ENCODE measurements around the gene MFSD6. TPM values are rescaled to one million over a fixed set of nuclear protein-coding genes. Genes with fewer than 3 reads are reported as not detected.

MFSD6 gene
- total RNA-seq, 1 donor from 2014 or later: 0.37 TPM

GRCh38 chr2:190528521-190529001 is 120.4 kb downstream of the MFSD6 start:
- Histone ChIP-seq H3K9me3 (ENCODE audit: low read depth) (no peaks in the 10 kb centered on the region), H3K4me3 (no peak overlapping the region), H4K20me1 (ENCODE audit: low read depth) (no peaks in the 10 kb centered on the region), H3K36me3 (no peaks in the 10 kb centered on the region), H2AFZ (replicated peaks) (no peak overlapping the region), H3K27ac (no peak overlapping the region), H3K9ac (no peak overlapping the region), H3K4me1 (no peaks in the 10 kb centered on the region), H3F3A (ENCODE audit: low read depth) (peaks cover 7% of the 10 kb centered on the region), H3K27me3 (no peaks in the 10 kb centered on the region), H3K4me2 (no peak overlapping the region), H3K79me2 (ENCODE audit: low read depth) (no peaks in the 10 kb centered on the region)
- Mint-ChIP-seq H3K27ac (no peak overlapping the region), H3K4me1 (peaks cover 6% of the 10 kb centered on the region), H3K27me3 (ENCODE audit: insufficient read depth, low read depth) (peaks cover 2% of the 10 kb centered on the region), H3K9me3 (no peaks in the 10 kb centered on the region), H3K36me3 (no peaks in the 10 kb centered on the region), H3K4me3 (no peak overlapping the region)
- TF ChIP-seq CTCF (IDR thresholded peaks at IDR 0.05) (no peak), EZH2phosphoT487 (IDR thresholded peaks at IDR 0.05) (no peak), EZH2 (IDR thresholded peaks at IDR 0.05) (no peak)
- DNase-seq (ENCODE audit: low spot score): no peak

DNA sequence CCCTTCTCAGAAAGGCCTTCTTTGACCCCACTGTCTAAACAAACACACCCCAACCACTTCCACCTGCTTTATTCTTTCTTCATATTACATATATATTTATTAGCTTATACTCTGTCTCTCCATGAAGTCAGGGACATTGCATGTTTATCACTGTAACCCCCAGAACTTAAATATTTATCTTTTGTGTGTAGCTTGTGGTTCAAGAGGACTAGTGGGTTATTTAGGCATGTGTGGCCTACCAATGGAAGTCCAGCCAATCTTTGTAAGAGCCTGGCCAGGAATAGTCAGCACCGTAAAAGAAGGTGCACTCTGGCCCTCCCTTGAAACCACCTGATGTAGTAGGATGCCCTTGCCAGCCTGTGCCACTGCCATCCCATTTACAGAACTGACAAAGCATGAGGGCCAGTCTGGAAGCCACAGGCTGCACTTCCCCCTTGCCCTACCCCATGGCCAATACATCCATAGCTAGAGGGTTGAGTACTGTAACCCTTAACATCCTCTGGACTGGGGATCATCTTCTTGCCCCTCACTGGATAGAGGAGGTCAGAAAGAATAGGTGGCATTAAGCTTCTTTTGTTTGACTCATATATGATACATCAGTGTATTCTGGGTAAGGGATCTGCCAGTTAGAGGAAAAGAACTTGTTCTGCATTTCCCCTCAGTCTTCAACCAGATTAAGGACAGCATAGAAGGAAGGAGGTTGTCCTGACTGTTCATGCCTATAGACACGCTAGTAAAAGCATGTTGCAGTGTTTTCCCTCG is 121.5 kb downstream of the MFSD6 start:
- H3K36me3 Mint-ChIP-seq: no peaks in the 10 kb centered on the region

DNA sequence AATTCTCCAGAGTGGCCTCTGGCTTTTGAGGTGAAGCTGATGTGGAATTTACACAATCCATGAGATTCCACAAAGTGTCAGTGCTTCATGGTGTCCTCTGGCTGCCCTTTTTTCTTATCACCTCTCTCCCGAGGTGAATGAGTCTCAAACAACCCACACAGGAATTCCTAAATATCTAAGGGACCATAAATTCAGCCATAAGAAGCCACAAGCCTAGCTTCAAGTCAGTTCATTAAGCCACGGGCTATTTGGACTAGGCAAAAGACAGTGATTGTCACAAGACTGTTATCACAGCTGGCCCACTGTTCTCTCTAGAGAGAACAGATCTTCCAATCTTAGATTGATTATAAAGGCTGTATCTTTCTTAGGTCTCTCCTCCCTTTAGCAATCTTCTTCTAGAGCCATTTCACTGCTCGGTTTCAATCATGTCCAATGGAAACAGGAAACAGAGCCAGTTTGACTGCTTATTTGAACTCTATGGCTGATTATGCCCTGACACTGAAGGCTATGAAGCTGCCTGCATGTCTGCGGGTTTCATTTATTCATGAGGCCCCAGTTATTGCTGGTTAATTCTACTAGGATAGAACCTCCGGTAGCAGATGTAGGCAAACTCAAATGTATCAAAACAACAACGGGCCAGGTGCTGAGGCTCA is 122.2 kb downstream of the MFSD6 start:
- Mint-ChIP-seq H3K4me3 (no peak overlapping the region), H3K27ac (no peak overlapping the region), H3K36me3 (no peaks in the 10 kb centered on the region), H3K9me3 (no peaks in the 10 kb centered on the region), H3K4me1 (peaks cover 11% of the 10 kb centered on the region), H3K27me3 (ENCODE audit: insufficient read depth, low read depth) (peaks cover 2% of the 10 kb centered on the region)
- Histone ChIP-seq H3F3A (ENCODE audit: low read depth) (peaks cover 24% of the 10 kb centered on the region), H2AFZ (replicated peaks) (no peak overlapping the region), H3K9me3 (ENCODE audit: low read depth) (no peaks in the 10 kb centered on the region), H3K4me3 (no peak overlapping the region), H3K36me3 (no peaks in the 10 kb centered on the region), H4K20me1 (ENCODE audit: low read depth) (no peaks in the 10 kb centered on the region), H3K9ac (no peak overlapping the region), H3K27me3 (no peaks in the 10 kb centered on the region), H3K4me2 (no peak overlapping the region), H3K4me1 (peaks cover 11% of the 10 kb centered on the region), H3K79me2 (ENCODE audit: low read depth) (no peaks in the 10 kb centered on the region), H3K27ac (no peak overlapping the region)
- no peak for DNase-seq (ENCODE audit: low spot score)
- TF ChIP-seq CTCF (IDR thresholded peaks at IDR 0.05): no peak
- TF ChIP-seq EZH2phosphoT487 (IDR thresholded peaks at IDR 0.05): no peak
- TF ChIP-seq EZH2 (IDR thresholded peaks at IDR 0.05): no peak

More for the DNA sequence above, 121.5 kb downstream of the MFSD6 start:
- H3K4me2 ChIP-seq: no peak overlapping the region
- TF ChIP-seq EZH2 (IDR thresholded peaks at IDR 0.05) (no peak), CTCF (IDR thresholded peaks at IDR 0.05) (no peak), EZH2phosphoT487 (IDR thresholded peaks at IDR 0.05) (no peak)
- Mint-ChIP-seq H3K4me3 (no peak overlapping the region), H3K4me1 (peaks cover 11% of the 10 kb centered on the region), H3K27ac (no peak overlapping the region), H3K27me3 (ENCODE audit: insufficient read depth, low read depth) (peaks cover 2% of the 10 kb centered on the region), H3K9me3 (no peaks in the 10 kb centered on the region)
- H3K9ac ChIP-seq: no peak overlapping the region
- no peak overlapping the region for H3K27ac ChIP-seq
- no peaks in the 10 kb centered on the region for H4K20me1 ChIP-seq (ENCODE audit: low read depth)
- no peaks in the 10 kb centered on the region for H3K27me3 ChIP-seq
- DNase-seq (ENCODE audit: low spot score): no peak
- H3K4me1 ChIP-seq: peaks cover 6% of the 10 kb centered on the region
- H3F3A ChIP-seq (ENCODE audit: low read depth): peaks cover 17% of the 10 kb centered on the region
- H3K9me3 ChIP-seq (ENCODE audit: low read depth): no peaks in the 10 kb centered on the region
- H2AFZ ChIP-seq (replicated peaks): no peak overlapping the region
- H3K79me2 ChIP-seq (ENCODE audit: low read depth): no peaks in the 10 kb centered on the region
- no peaks in the 10 kb centered on the region for H3K36me3 ChIP-seq
- H3K4me3 ChIP-seq: no peak overlapping the region
